SK-N-SH (cell line): Measurements from ENCODE around the gene FAM9B. TPM values are rescaled to one million over a fixed set of nuclear protein-coding genes. Genes with fewer than 3 reads are reported as not detected.

Experiments used
- CTCF ChIA-PET: fragments of 300-600, 350-600 bp; formaldehyde crosslinking; extraction: SDS; loops from one replicate; lab custom pipeline; 2021; lab: Yijun Ruan, JAX
- POLR2A ChIA-PET: fragments of 350-600 bp; sonication (Branson Sonifier 250); formaldehyde crosslinking; extraction: SDS; loops from one replicate; lab custom pipeline; 2020; ENCODE audit warnings: antibody characterized with exemption, inconsistent platforms; lab: Yijun Ruan, JAX
- DNase-seq: peaks from one replicate; pipeline ENCODE4 v3.0.0; 2012
- H2AFZ ChIP-seq: fragments of 200-600 bp; sonication (generic); 2 replicates; pipeline ENCODE4 v1.8.1; 2016; ENCODE audit warnings: antibody characterized with exemption, mild to moderate bottlenecking, low read depth
- H3F3A ChIP-seq: fragments of 200-600 bp; sonication (generic); replicated peaks from 2 replicates; pipeline ENCODE3; 2016; ENCODE audit warnings: antibody characterized with exemption, mild to moderate bottlenecking; ENCODE audit not compliant: insufficient read depth
- H3K27ac ChIP-seq, 2 experiments: fragments of 200-500 bp in 1 of 2; fragments of 200-600 bp in 1 of 2; sonication (Bioruptor generic) in 1 of 2; sonication (generic), shearing (Covaris generic) in 1 of 2; 2 replicates each; pipeline versions ENCODE4 v1.5.1 to v1.6.1; 2014 to 2016; ENCODE audit warnings: low read depth in 2 of 2, inconsistent platforms in 1 of 2, low read length in 1 of 2, mild to moderate bottlenecking in 1 of 2, mixed read lengths in 1 of 2
- H3K27me3 ChIP-seq: fragments of 200-600 bp; sonication (generic), shearing (Covaris generic); 2 replicates; pipeline ENCODE4 v1.6.1; 2016; ENCODE audit warnings: mixed run types; ENCODE audit not compliant: insufficient read depth
- H3K36me3 ChIP-seq, 2 experiments: fragments of 200-500 bp in 1 of 2; fragments of 200-600 bp in 1 of 2; sonication (Bioruptor generic) in 1 of 2; sonication (generic) in 1 of 2; replicated peaks in 1 of 2; 2 replicates each; pipeline versions ENCODE3 to v1.5.1; 2014 to 2016; ENCODE audit warnings: low read length in 1 of 2, mild to moderate bottlenecking in 1 of 2; ENCODE audit not compliant: insufficient read depth in 2 of 2, control insufficient read depth in 1 of 2
- H3K4me1 ChIP-seq, 2 experiments: fragments of 200-500 bp in 1 of 2; fragments of 200-600 bp in 1 of 2; sonication (Bioruptor generic) in 1 of 2; sonication (generic), shearing (Covaris generic) in 1 of 2; 2 replicates each; pipeline versions ENCODE4 v1.5.1 to v1.6.1; 2014 to 2016; ENCODE audit warnings: low read depth in 1 of 2, low read length in 1 of 2, mixed run types in 1 of 2; ENCODE audit not compliant: insufficient read depth in 2 of 2, control insufficient read depth in 1 of 2
- H3K4me2 ChIP-seq: fragments of 200-600 bp; sonication (generic), shearing (Covaris generic); 2 replicates; pipeline ENCODE4 v1.6.1; 2017; ENCODE audit warnings: mixed run types
- H3K4me3 ChIP-seq, 2 experiments: fragments of 200-500 bp in 1 of 2; fragments of 200-600 bp in 1 of 2; sonication (Bioruptor generic) in 1 of 2; sonication (generic), shearing (Covaris generic) in 1 of 2; 2 replicates each; pipeline versions ENCODE4 v1.5.1 to v1.8.1; 2014 to 2016; ENCODE audit warnings: low read depth in 2 of 2, inconsistent platforms in 1 of 2, low read length in 1 of 2, mild to moderate bottlenecking in 1 of 2, mixed read lengths in 1 of 2, moderate library complexity in 1 of 2
- H3K79me2 ChIP-seq: fragments of 200-600 bp; sonication (generic); 2 replicates; pipeline ENCODE4 v1.8.1; 2017; ENCODE audit warnings: mild to moderate bottlenecking; ENCODE audit not compliant: insufficient read depth
- H3K9ac ChIP-seq: fragments of 200-600 bp; sonication (generic); 2 replicates; pipeline ENCODE4 v1.6.1; 2017; ENCODE audit warnings: mixed run types
- H3K9me2 ChIP-seq: fragments of 200-600 bp; sonication (generic); 2 replicates; pipeline ENCODE4 v1.6.1; 2017; ENCODE audit warnings: mixed run types
- H3K9me3 ChIP-seq: fragments of 200-600 bp; sonication (generic); 2 replicates; pipeline ENCODE4 v1.6.1; 2017; ENCODE audit warnings: mixed run types, mild to moderate bottlenecking, moderate library complexity
- H4K20me1 ChIP-seq: fragments of 200-600 bp; sonication (generic); 2 replicates; pipeline ENCODE4 v1.6.1; 2017; ENCODE audit warnings: mild to moderate bottlenecking, mixed run types; ENCODE audit not compliant: insufficient read depth
- CHD2 ChIP-seq: fragments of 150-350 bp; IDR thresholded peaks from 2 replicates; pipeline ENCODE4 v1.6.1; 2018; ENCODE audit warnings: low read length; ENCODE audit not compliant: partially characterized antibody
- CTCF ChIP-seq: fragments of 200-600 bp; sonication (generic); IDR thresholded peaks from 2 replicates; pipeline ENCODE4 v1.6.1; 2017; ENCODE audit warnings: antibody characterized with exemption, mild to moderate bottlenecking, moderate library complexity
- ELF1 ChIP-seq: IDR thresholded peaks from 2 replicates; pipeline ENCODE4 v1.4.0; 2012
- FOSL2 ChIP-seq: IDR thresholded peaks from 2 replicates; pipeline ENCODE4 v1.4.0; 2012; ENCODE audit warnings: low read depth, mild to moderate bottlenecking, moderate library complexity, borderline replicate concordance
- GABPA ChIP-seq: IDR thresholded peaks from 2 replicates; pipeline ENCODE4 v1.4.0; 2012; ENCODE audit warnings: low read depth, mild to moderate bottlenecking
- GATA2 ChIP-seq: sonication (generic); formaldehyde crosslinking; IDR thresholded peaks from 2 replicates; pipeline ENCODE4 v1.5.0; 2020; ENCODE audit warnings: mild to moderate bottlenecking, missing genetic modification reagents
- IRF3 ChIP-seq: fragments of 150-350 bp; IDR thresholded peaks from 2 replicates; pipeline ENCODE4 v1.6.1; 2016; ENCODE audit warnings: mild to moderate bottlenecking, low read depth, low read length
- JUND ChIP-seq: IDR thresholded peaks from 2 replicates; pipeline ENCODE4 v1.4.0; 2012
- MXI1 ChIP-seq: IDR thresholded peaks from 2 replicates; pipeline ENCODE4 v1.6.1; 2012; ENCODE audit warnings: mild to moderate bottlenecking, low read depth, low read length, improper control_type of control experiment
- NRF1 ChIP-seq: IDR thresholded peaks from 2 replicates; pipeline ENCODE4 v1.6.1; 2012; ENCODE audit warnings: low read depth, mild to moderate bottlenecking, low read length
- POLR2AphosphoS5 ChIP-seq: IDR thresholded peaks from 2 replicates; pipeline ENCODE4 v1.6.1; 2012; ENCODE audit warnings: low read depth, low read length
- RCOR1 ChIP-seq: fragments of 150-350 bp; IDR thresholded peaks from 2 replicates; pipeline ENCODE4 v1.6.1; 2017; ENCODE audit warnings: antibody characterized with exemption, low read length
- RXRA ChIP-seq: IDR thresholded peaks from 2 replicates; pipeline ENCODE4 v1.4.0; 2012; ENCODE audit warnings: low read depth, mild to moderate bottlenecking, borderline replicate concordance
- SIN3A ChIP-seq: IDR thresholded peaks from 2 replicates; pipeline ENCODE4 v1.6.1; 2012; ENCODE audit warnings: low read depth, mild to moderate bottlenecking, low read length, moderate library complexity, borderline replicate concordance
- SMC3 ChIP-seq: IDR thresholded peaks from 2 replicates; pipeline ENCODE4 v1.6.1; 2012; ENCODE audit warnings: low read depth, low read length, improper control_type of control experiment
- TAF1 ChIP-seq: IDR thresholded peaks from 2 replicates; pipeline ENCODE4 v1.6.1; 2012; ENCODE audit warnings: low read depth, mild to moderate bottlenecking, low read length, moderate library complexity, borderline replicate concordance
- USF1 ChIP-seq: IDR thresholded peaks from 2 replicates; pipeline ENCODE4 v1.4.0; 2012; ENCODE audit warnings: low read depth, borderline replicate concordance
- USF2 ChIP-seq: fragments of 150-350 bp; IDR thresholded peaks from 2 replicates; pipeline ENCODE4 v1.6.1; 2017; ENCODE audit warnings: antibody characterized with exemption, low read length, low read depth, borderline replicate concordance
- YY1 ChIP-seq: IDR thresholded peaks from 2 replicates; pipeline ENCODE4 v1.4.0; 2012; ENCODE audit warnings: low read depth, mild to moderate bottlenecking
- ZBTB33 ChIP-seq: IDR thresholded peaks from 2 replicates; pipeline ENCODE4 v1.4.0; 2012; ENCODE audit warnings: low read depth, borderline replicate concordance
- WGBS: methylation state at CpG from one replicate; pipeline ENCODE4 v1.1.6; 2017; ENCODE audit warnings: low lambda C conversion rate; 5-methylcytosine and 5-hydroxymethylcytosine counted together
- polyA plus RNA-seq, 3 experiments: library from polyadenylated mRNA; depleted of rRNA; stranded (reverse); fragments of >200 nt; gene quantifications; 2 replicates each; pipeline ENCODE4 v1.2.3, GENCODE V29; 2012

FAM9B gene
- polyA plus RNA-seq, 1 of the 3 experiments (the other 2 are of a cell fraction), result 0.03 TPM

GRCh38 chrX:9072281-9072680 lies 38.4 kb upstream of the FAM9B start:
- POLR2A ChIA-PET, result no interaction called here
- H4K20me1 ChIP-seq, result no peaks in the 10 kb centered on the region
- H3K4me1 ChIP-seq, result no peaks in the 10 kb centered on the region
- H3K27me3 ChIP-seq, result no peaks in the 10 kb centered on the region
- H3K9me3 ChIP-seq, result no peaks in the 10 kb centered on the region
- H3K79me2 ChIP-seq, result no peaks in the 10 kb centered on the region
- H3K4me2 ChIP-seq, result no peak overlapping the region
- no peak for TF ChIP-seq JUND
- TF ChIP-seq CHD2, result no peak
- no peak for TF ChIP-seq RCOR1
- no peak for TF ChIP-seq RXRA
- TF ChIP-seq FOSL2, result no peak
- no peak for TF ChIP-seq GATA2
- TF ChIP-seq IRF3, result no peak
- TF ChIP-seq TAF1, result no peak
- no peak for TF ChIP-seq ZBTB33
- no peak for TF ChIP-seq ELF1
- TF ChIP-seq USF2, result no peak
- no peak for TF ChIP-seq SIN3A
- no peak for TF ChIP-seq MXI1
- no peak for TF ChIP-seq CTCF
- no peak for TF ChIP-seq GABPA
- no peak for TF ChIP-seq SMC3
- TF ChIP-seq YY1, result no peak
- no peak for TF ChIP-seq POLR2AphosphoS5
- no peak for TF ChIP-seq NRF1
- no peak for TF ChIP-seq USF1
- TF ChIP-seq, all 33 proteins: peak for 0
- DNase-seq, result no peak
- Histone ChIP-seq H2AFZ (no peak overlapping the region), H3K27ac (no peak overlapping the region), H3K9ac (no peak overlapping the region), H3F3A (no peaks in the 10 kb centered on the region), H3K4me3 (no peak overlapping the region), H3K9me2 (no peaks in the 10 kb centered on the region), H3K36me3 (no peaks in the 10 kb centered on the region)
- 26% methylated on average over 5 of the region's 5 CpGs for WGBS
- CTCF ChIA-PET, result no interaction called here
